Activated CD8-positive, alpha-beta T cell treated with anti-CD3 and anti-CD28 coated beads for 36 hours (primary cell): ENCODE data around the gene PGGHG. TPM values are rescaled to one million over a fixed set of nuclear protein-coding genes. Genes with fewer than 3 reads are reported as not detected.
"Not testable (repeated sequence)": the region's sequence is repeated elsewhere in the genome, so short reads cannot be mapped to it uniquely, and the experiment has no call there.

ENCODE experiments used
- ATAC-seq: fragments of 200-7000 bp; cut with Tn5 transposase; one replicate; pipeline ENCODE4 v1.10.0; 2021; ENCODE audit warnings: mild to moderate bottlenecking, moderate library complexity
- CTCF ChIA-PET: fragments of 350-600 bp; sonication (Branson Sonifier 250); formaldehyde crosslinking; loops from one replicate; lab custom pipeline; 2021; ENCODE audit warnings: antibody characterized with exemption; lab: Charles Lee
- POLR2A ChIA-PET: fragments of 350-600 bp; sonication (Branson Sonifier 250); formaldehyde crosslinking; loops from one replicate; lab custom pipeline; 2021; ENCODE audit warnings: antibody characterized with exemption; lab: Charles Lee
- DNase-seq: peaks from one replicate; pipeline ENCODE4 v3.0.0-alpha.2; 2020
- H3K27ac Mint-ChIP-seq: one replicate; pipeline ENCODE4 v1.8.0; 2021; ENCODE audit warnings: mild to moderate bottlenecking, mixed read lengths
- H3K27me3 Mint-ChIP-seq: one replicate; pipeline ENCODE4 v1.8.0; 2021; ENCODE audit warnings: mixed read lengths
- H3K36me3 Mint-ChIP-seq: one replicate; pipeline ENCODE4 v1.8.0; 2021; ENCODE audit warnings: low read depth, mixed read lengths
- H3K4me1 Mint-ChIP-seq: one replicate; pipeline ENCODE4 v1.8.0; 2021; ENCODE audit warnings: low read depth, mixed read lengths
- H3K4me3 Mint-ChIP-seq: one replicate; pipeline ENCODE4 v1.8.0; 2021; ENCODE audit warnings: mild to moderate bottlenecking, moderate library complexity, mixed read lengths
- H3K9me3 Mint-ChIP-seq: one replicate; pipeline ENCODE4 v1.8.0; 2021; ENCODE audit warnings: mixed read lengths
- CTCF ChIP-seq: fragments of 200-600 bp; IDR thresholded peaks from one replicate; pipeline ENCODE4 v1.8.0; 2022; ENCODE audit warnings: antibody characterized with exemption, mild to moderate bottlenecking
- intact Hi-C: fragments of 100-400 bp; cut with micrococcal nuclease; formaldehyde crosslinking; loops from one replicate; pipeline ENCODE4 v1.10.0; 2022
- total RNA-seq, 2 experiments: library from RNA; stranded (reverse); gene quantifications; one replicate each; pipeline ENCODE4 v1.2.3, GENCODE V29; 2021

PGGHG gene
- total RNA-seq, 2 experiments from 2014 or later, result 298 to 308 TPM

- intact Hi-C loops, result loop anchor here (10.0 kb wide), 1 partner anchor 50 kb away; no protein-coding TSS in a partner anchor
- peak; percentile 48 for DNase-seq
- Mint-ChIP-seq H3K9me3 (no peaks in the 10 kb centered on the region), H3K4me1 (peaks cover 30% of the 10 kb centered on the region), H3K4me3 (peak overlapping the region; percentile 83), H3K36me3 (peaks cover 40% of the 10 kb centered on the region), H3K27me3 (no peaks in the 10 kb centered on the region), H3K27ac (peak overlapping the region; percentile 91)
- ChIA-PET POLR2A (interaction anchor here (0.8 to 4.5 kb wide), 14 partner anchors 9 to 70 kb away, joined by 3 to 47 read pairs (median 10); partner anchors contain the start of genes IFITM2, NLRP6 and PGGHG), CTCF (interaction anchor here (2.1 to 3.2 kb wide), 4 partner anchors 9 to 64 kb away, joined by 4 to 26 read pairs (median 15); no protein-coding TSS in a partner anchor)
- no peak for ATAC-seq
- no peak for TF ChIP-seq CTCF
Measured at GRCh38 chr11:315051-315481, 26.1 kb downstream of the PGGHG start.

GRCh38 chr11:315516-315994 is 26.6 kb downstream of the PGGHG start:
- H3K4me1 Mint-ChIP-seq, result peaks cover 34% of the 10 kb centered on the region

GRCh38 chr11:316031-316701 is 27.2 kb downstream of the PGGHG start:
- Mint-ChIP-seq H3K36me3 (peaks cover 46% of the 10 kb centered on the region), H3K27me3 (no peaks in the 10 kb centered on the region), H3K9me3 (no peaks in the 10 kb centered on the region), H3K4me1 (peaks cover 36% of the 10 kb centered on the region), H3K4me3 (peak overlapping the region; percentile 83), H3K27ac (peak overlapping the region; percentile 90)
- peak; percentile 54 for DNase-seq
- POLR2A ChIA-PET, result interaction anchor here (0.8 to 4.5 kb wide), 18 partner anchors 10 to 109 kb away, joined by 3 to 47 read pairs (median 6); partner anchors contain the start of genes BET1L, IFITM2, NLRP6 and PGGHG
- CTCF ChIA-PET, result interaction anchor here (1.0 to 3.2 kb wide), 11 partner anchors 9 to 79 kb away, joined by 3 to 26 read pairs (median 4); no protein-coding TSS in a partner anchor
- intact Hi-C loops, result loop anchor here (10.0 kb wide), 1 partner anchor 51 kb away; no protein-coding TSS in a partner anchor
- ATAC-seq, result no peak
- no peak for TF ChIP-seq CTCF

More at GRCh38 chr11:315516-315994, 26.6 kb downstream of the PGGHG start:
- Mint-ChIP-seq H3K9me3 (no peaks in the 10 kb centered on the region), H3K4me3 (peak overlapping the region; percentile 83), H3K27me3 (no peaks in the 10 kb centered on the region), H3K27ac (peak overlapping the region; percentile 91), H3K36me3 (peaks cover 44% of the 10 kb centered on the region)
- ChIA-PET POLR2A (interaction anchor here (0.8 to 4.5 kb wide), 16 partner anchors 10 to 70 kb away, joined by 3 to 47 read pairs (median 8); partner anchors contain the start of genes IFITM2, NLRP6 and PGGHG), CTCF (interaction anchor here (2.1 to 3.2 kb wide), 4 partner anchors 10 to 64 kb away, joined by 4 to 26 read pairs (median 15); no protein-coding TSS in a partner anchor)
- TF ChIP-seq CTCF, result no peak
- DNase-seq (peak; percentile 11), ATAC-seq (no peak)
- intact Hi-C loops, result loop anchor here (10.0 kb wide), 1 partner anchor 51 kb away; no protein-coding TSS in a partner anchor

GRCh38 chr11:316891-317301 is 28.0 kb downstream of the PGGHG start:
- TF ChIP-seq CTCF, result no peak
- Mint-ChIP-seq H3K36me3 (peaks cover 46% of the 10 kb centered on the region), H3K27me3 (no peaks in the 10 kb centered on the region), H3K4me1 (peaks cover 33% of the 10 kb centered on the region), H3K9me3 (no peaks in the 10 kb centered on the region), H3K4me3 (peak overlapping the region; percentile 83), H3K27ac (peak overlapping the region; percentile 90)
- ChIA-PET POLR2A (interaction anchor here (0.6 to 4.5 kb wide), 20 partner anchors 8 to 259 kb away, joined by 3 to 47 read pairs (median 6); partner anchors contain the start of genes BET1L, IFITM2, NLRP6 and PGGHG), CTCF (interaction anchor here (0.8 to 3.2 kb wide), 19 partner anchors 9 to 202 kb away, joined by 3 to 26 read pairs (median 3); partner anchors contain the start of gene IFITM2)
- ATAC-seq, result no peak
- peak; percentile 39 for DNase-seq
- intact Hi-C loops, result loop anchor here (10.0 kb wide), 1 partner anchor 52 kb away; no protein-coding TSS in a partner anchor

GRCh38 chr11:317668-318404 is 28.9 kb downstream of the PGGHG start:
- Mint-ChIP-seq H3K4me1 (peaks cover 27% of the 10 kb centered on the region), H3K27ac (peak overlapping the region; percentile 90), H3K4me3 (peak overlapping the region; percentile 83), H3K36me3 (peaks cover 46% of the 10 kb centered on the region)
- not testable (repeated sequence) for H3K9me3 Mint-ChIP-seq, DNase-seq, H3K27me3 Mint-ChIP-seq
- CTCF ChIA-PET, result interaction anchor here (0.8 to 3.2 kb wide), 13 partner anchors 9 to 201 kb away, joined by 3 to 26 read pairs (median 4); partner anchors contain the start of gene IFITM2
- POLR2A ChIA-PET, result interaction anchor here (0.6 to 4.5 kb wide), 15 partner anchors 8 to 258 kb away, joined by 3 to 47 read pairs (median 7); partner anchors contain the start of genes IFITM2, PGGHG and PHRF1
- intact Hi-C loops, result loop anchor here (10.0 kb wide), 1 partner anchor 53 kb away; no protein-coding TSS in a partner anchor
- ATAC-seq, result peak; percentile 11

- CTCF ChIA-PET, result interaction anchor here (1.4 to 1.8 kb wide), 3 partner anchors 13 to 35 kb away, joined by 4 to 9 read pairs (median 4); no protein-coding TSS in a partner anchor
- peak; percentile 28 for ATAC-seq
- Mint-ChIP-seq H3K4me3 (peak overlapping the region; percentile 90), H3K36me3 (peaks cover 46% of the 10 kb centered on the region), H3K4me1 (peaks cover 25% of the 10 kb centered on the region)
- POLR2A ChIA-PET, result interaction anchor here (1.1 to 4.5 kb wide), 10 partner anchors 7 to 68 kb away, joined by 3 to 47 read pairs (median 12); partner anchors contain the start of genes IFITM2 and PGGHG
- intact Hi-C loops, result loop anchor here (10.0 kb wide), 1 partner anchor 54 kb away; no protein-coding TSS in a partner anchor
- H3K9me3 Mint-ChIP-seq, H3K27me3 Mint-ChIP-seq, DNase-seq, H3K27ac Mint-ChIP-seq: not testable (repeated sequence)
Measured at GRCh38 chr11:318405-319120, 29.6 kb downstream of the PGGHG start.
